Measurements from ENCODE around the gene CLEC7A.

CLEC7A gene

DNA sequence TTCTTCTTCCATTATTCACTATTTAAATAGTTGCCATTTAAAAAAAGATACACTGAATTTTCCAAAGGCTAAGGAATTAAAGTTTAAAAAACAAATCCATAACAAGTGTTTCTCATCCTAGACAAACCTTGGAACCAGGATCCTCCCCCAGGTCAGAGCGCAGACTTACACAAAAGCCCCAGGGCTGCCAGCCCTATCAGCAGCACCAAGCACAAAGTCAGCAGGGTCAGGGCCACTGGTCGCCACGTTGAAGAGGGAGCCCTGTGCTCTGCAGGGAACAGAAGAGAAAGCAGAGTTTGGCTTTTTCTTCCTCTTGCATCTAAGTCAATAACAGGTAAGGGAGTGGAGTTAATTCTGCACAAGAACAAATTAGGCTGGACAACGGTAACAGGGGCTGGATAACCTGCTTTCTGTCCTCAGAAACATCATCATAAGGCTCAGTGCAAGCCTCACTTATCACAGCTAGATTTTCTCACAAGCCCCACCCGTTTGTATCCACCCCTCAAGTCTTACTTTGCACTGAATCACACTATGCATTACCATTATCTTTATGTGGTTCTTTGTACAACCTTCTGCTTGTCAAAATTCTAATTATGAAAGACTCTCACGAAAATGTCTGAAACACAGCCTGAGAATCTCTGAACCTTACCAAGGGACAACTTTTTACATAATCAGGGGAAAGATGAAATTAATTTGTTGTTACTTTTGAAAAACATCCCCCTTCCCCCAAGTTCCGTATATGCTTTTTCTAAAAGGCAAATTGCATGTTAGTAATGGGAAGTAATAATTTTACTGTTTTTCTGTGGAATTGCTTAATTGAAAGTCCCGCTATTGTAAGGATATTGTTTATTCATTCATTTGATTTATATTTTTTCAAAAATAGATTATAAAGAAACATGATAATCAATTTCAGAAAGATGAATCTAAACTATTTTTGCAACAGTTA lies 40.8 kb downstream of the CLEC7A start:
- in situ Hi-C loops (cut with HindIII; ENCODE audit: low pct_ligation_motif_present, low sequenced_read_pairs): no loop called here
- no peak overlapping the region for H3K27ac ChIP-seq

DNA sequence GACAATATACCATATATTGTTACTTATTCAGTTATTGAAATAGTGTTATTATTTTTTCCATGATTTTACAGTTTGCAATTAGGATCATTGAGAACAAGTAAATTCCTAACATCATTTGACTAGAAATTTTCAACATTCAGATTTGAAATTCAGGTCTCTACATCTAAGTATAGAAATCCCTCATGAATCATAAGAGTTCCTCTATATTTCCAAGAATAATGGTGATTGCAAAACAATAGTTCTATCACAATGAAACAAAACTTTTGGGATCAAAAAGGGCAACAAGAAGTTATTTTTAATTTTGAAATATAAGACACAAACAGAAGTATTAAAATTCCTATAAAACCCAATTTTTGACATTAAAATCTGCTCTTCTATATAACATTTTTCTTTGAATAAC lies 42.0 kb downstream of the CLEC7A start:
- H3K36me3 ChIP-seq (replicated peaks): no peaks in the 10 kb centered on the region
- H3K27ac ChIP-seq: no peak overlapping the region

More for the DNA sequence above, 40.8 kb downstream of the CLEC7A start:
- TF ChIP-seq, protein P1, sequence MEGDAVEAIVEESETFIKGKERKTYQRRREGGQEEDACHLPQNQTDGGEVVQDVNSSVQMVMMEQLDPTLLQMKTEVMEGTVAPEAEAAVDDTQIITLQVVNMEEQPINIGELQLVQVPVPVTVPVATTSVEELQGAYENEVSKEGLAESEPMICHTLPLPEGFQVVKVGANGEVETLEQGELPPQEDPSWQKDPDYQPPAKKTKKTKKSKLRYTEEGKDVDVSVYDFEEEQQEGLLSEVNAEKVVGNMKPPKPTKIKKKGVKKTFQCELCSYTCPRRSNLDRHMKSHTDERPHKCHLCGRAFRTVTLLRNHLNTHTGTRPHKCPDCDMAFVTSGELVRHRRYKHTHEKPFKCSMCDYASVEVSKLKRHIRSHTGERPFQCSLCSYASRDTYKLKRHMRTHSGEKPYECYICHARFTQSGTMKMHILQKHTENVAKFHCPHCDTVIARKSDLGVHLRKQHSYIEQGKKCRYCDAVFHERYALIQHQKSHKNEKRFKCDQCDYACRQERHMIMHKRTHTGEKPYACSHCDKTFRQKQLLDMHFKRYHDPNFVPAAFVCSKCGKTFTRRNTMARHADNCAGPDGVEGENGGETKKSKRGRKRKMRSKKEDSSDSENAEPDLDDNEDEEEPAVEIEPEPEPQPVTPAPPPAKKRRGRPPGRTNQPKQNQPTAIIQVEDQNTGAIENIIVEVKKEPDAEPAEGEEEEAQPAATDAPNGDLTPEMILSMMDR (IDR thresholded peaks at IDR 0.05; ENCODE audit: low read depth, low read length, missing control alignments): no peak
- no peaks in the 10 kb centered on the region for H3K36me3 ChIP-seq (replicated peaks)
- DNase-seq: no peak
- no peaks in the 10 kb centered on the region for H3K27me3 ChIP-seq (replicated peaks)
- H3K4me3 ChIP-seq (ENCODE audit: low read depth, low read length): no peak overlapping the region

DNA sequence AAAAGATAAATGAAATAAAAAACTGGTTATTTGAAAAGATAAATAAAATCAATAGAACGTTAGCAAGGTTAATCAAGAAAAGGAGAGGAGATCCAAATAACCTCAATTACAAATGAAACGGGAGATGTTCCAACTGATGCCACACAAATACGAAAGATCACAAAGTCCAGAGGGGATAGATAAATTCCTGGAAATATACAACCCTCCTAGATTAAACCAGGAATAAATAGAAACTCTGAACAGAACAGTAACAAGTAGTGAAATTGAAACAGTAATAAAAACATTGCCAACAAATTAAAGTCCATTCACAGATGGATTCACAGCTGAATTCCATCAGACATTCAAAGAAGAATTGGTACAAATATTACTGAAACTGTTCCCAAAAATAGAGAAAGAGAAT lies 43.6 kb downstream of the CLEC7A start:
- no peaks in the 10 kb centered on the region for H3K36me3 ChIP-seq (replicated peaks)
- TF ChIP-seq, protein P1 (IDR thresholded peaks at IDR 0.05; ENCODE audit: low read depth, low read length, missing control alignments): no peak
- H3K4me3 ChIP-seq (ENCODE audit: low read depth, low read length): no peak overlapping the region
- no peaks in the 10 kb centered on the region for H3K27me3 ChIP-seq (replicated peaks)
- in situ Hi-C loops (cut with HindIII; ENCODE audit: low pct_ligation_motif_present, low sequenced_read_pairs): no loop called here
- no peak for DNase-seq
- no peak overlapping the region for H3K27ac ChIP-seq

More for the DNA sequence above, 42.0 kb downstream of the CLEC7A start:
- no peaks in the 10 kb centered on the region for H3K27me3 ChIP-seq (replicated peaks)
- in situ Hi-C loops (cut with HindIII; ENCODE audit: low pct_ligation_motif_present, low sequenced_read_pairs): no loop called here
- TF ChIP-seq, protein P1 (IDR thresholded peaks at IDR 0.05; ENCODE audit: low read depth, low read length, missing control alignments): no peak
- DNase-seq: no peak
- no peak overlapping the region for H3K4me3 ChIP-seq (ENCODE audit: low read depth, low read length)

DNA sequence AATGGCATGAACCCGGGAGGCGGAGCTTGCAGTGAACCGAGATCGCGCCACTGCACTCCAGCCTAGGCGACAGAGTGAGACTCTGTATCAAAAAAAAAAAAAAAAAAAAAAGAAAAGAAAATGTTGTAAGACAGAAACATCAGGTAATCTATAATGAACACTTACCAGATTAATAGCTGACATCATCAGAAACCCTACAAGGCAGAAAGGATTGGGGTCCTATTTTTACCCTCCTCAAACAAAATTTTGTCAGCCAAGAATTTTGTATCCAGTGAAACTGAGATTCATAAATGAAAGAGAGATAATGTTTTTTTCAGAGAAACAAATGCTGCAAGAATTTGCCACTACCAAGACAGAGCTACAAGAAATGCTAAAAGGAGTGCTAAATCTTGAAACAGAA lies 45.3 kb downstream of the CLEC7A start:
- H3K4me3 ChIP-seq (ENCODE audit: low read depth, low read length): no peak overlapping the region
- in situ Hi-C loops (cut with HindIII; ENCODE audit: low pct_ligation_motif_present, low sequenced_read_pairs): no loop called here

DNA sequence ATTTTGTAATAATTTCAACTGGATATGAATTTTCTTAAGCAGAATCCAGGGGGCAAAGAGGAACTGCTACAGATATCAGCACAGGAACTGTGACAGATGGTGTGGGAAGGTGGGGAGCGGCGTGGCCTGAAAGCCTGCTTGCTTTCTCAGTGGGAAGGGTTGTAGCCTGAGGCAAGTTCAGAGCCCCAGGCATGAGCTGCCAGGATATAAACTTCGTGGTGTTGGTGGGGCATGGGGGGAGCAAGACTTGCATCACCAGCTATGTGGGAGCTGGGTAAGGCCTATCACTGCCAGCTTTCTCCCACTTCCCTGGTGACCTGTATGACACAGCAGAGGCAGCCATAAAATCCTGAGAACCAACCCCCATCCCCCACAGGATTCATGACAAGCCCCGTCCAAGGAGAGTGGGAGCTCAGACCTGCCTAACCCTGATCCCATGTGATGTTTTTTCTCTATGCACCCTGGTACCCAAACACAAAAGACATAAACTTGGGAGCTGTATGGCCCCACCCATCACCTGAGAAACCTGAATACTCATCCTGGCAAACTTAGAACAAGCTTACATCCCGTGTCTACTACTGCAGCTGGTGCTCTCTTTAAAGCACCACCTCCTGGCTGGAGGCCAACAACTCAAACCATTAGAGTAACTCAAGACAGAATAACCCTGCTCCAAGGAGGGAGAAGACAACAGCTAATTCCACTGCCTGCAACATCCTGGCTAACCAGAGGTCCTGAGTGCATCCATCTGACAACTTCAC lies 47.7 kb downstream of the CLEC7A start:
- TF ChIP-seq, protein P1 (IDR thresholded peaks at IDR 0.05; ENCODE audit: low read depth, low read length, missing control alignments): no peak
- no peaks in the 10 kb centered on the region for H3K36me3 ChIP-seq (replicated peaks)
- no peaks in the 10 kb centered on the region for H3K27me3 ChIP-seq (replicated peaks)
- DNase-seq: no peak
- no peak overlapping the region for H3K4me3 ChIP-seq (ENCODE audit: low read depth, low read length)
- H3K27ac ChIP-seq: no peak overlapping the region
- in situ Hi-C loops (cut with HindIII; ENCODE audit: low pct_ligation_motif_present, low sequenced_read_pairs): no loop called here

More for the DNA sequence above, 45.3 kb downstream of the CLEC7A start:
- TF ChIP-seq, protein P1 (IDR thresholded peaks at IDR 0.05; ENCODE audit: low read depth, low read length, missing control alignments): no peak
- Histone ChIP-seq H3K27me3 (replicated peaks) (no peaks in the 10 kb centered on the region), H3K36me3 (replicated peaks) (no peaks in the 10 kb centered on the region), H3K27ac (no peak overlapping the region)
- DNase-seq: no peak

Data from brain microvascular endothelial cell (primary cell).